Nephron (organoid): ENCODE measurements around the gene LMNTD1.
"Not testable (repeated sequence)": the region's sequence is repeated elsewhere in the genome, so short reads cannot be mapped to it uniquely, and the experiment has no call there.

ENCODE experiments used
- H3K27ac Mint-ChIP-seq, 3 experiments: 2 replicates each; pipeline ENCODE4 v1.8.0; 2020; ENCODE audit warnings: mixed read lengths in 3 of 3, mild to moderate bottlenecking in 2 of 3, moderate library complexity in 1 of 3
- H3K27me3 Mint-ChIP-seq: 2 replicates; pipeline ENCODE4 v1.8.0; 2021; ENCODE audit warnings: low read depth, mild to moderate bottlenecking, moderate library complexity, mixed read lengths
- H3K36me3 Mint-ChIP-seq: 2 replicates; pipeline ENCODE4 v1.8.0; 2020; ENCODE audit warnings: low read depth, mixed read lengths
- H3K4me1 Mint-ChIP-seq: 2 replicates; pipeline ENCODE4 v1.8.0; 2020; ENCODE audit warnings: mixed read lengths
- H3K4me3 Mint-ChIP-seq, 3 experiments: 2 replicates each; pipeline ENCODE4 v1.8.0; 2020; ENCODE audit warnings: mild to moderate bottlenecking in 3 of 3, mixed read lengths in 3 of 3, moderate library complexity in 2 of 3
- H3K9me3 Mint-ChIP-seq: 2 replicates; pipeline ENCODE4 v1.8.0; 2020; ENCODE audit warnings: mixed read lengths
- TF ChIP-seq, protein P1 (sequence below), 3 experiments: fragments of 200-600 bp; sonication (generic); IDR thresholded peaks; one replicate each; pipeline ENCODE4 v1.5.0; 2021; ENCODE audit warnings: antibody characterized with exemption in 3 of 3; ENCODE audit not compliant: unreplicated experiment in 3 of 3

Gene LMNTD1

DNA sequence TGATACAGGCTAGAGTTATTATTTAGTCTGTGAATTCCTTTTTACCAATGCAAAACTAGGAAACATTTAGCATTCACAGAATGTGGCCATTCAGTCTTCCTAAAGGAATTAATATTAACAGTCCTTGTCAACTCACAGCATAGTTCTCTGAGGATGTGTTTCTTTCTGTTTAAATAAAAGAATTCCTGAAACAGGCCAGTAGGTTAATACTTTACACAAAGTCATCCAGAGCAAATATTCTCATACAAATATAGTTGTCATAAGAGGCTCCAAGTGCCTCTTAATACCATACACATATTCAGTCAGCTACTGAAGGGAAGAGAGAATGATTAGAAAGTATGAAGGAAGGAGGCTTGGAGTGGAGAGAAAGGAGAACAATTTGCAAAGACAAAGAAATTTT, 120.1 kb downstream of the LMNTD1 start:
- TF ChIP-seq, protein P1, sequence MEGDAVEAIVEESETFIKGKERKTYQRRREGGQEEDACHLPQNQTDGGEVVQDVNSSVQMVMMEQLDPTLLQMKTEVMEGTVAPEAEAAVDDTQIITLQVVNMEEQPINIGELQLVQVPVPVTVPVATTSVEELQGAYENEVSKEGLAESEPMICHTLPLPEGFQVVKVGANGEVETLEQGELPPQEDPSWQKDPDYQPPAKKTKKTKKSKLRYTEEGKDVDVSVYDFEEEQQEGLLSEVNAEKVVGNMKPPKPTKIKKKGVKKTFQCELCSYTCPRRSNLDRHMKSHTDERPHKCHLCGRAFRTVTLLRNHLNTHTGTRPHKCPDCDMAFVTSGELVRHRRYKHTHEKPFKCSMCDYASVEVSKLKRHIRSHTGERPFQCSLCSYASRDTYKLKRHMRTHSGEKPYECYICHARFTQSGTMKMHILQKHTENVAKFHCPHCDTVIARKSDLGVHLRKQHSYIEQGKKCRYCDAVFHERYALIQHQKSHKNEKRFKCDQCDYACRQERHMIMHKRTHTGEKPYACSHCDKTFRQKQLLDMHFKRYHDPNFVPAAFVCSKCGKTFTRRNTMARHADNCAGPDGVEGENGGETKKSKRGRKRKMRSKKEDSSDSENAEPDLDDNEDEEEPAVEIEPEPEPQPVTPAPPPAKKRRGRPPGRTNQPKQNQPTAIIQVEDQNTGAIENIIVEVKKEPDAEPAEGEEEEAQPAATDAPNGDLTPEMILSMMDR (IDR thresholded peaks at IDR 0.05; ENCODE audit: unreplicated experiment in 3 of 3), result no peak
- peaks cover 32% of the 10 kb centered on the region for H3K4me1 Mint-ChIP-seq
- peak overlapping the region; percentile 3 to 67 (median 45) for H3K27ac Mint-ChIP-seq
- no peak overlapping the region for H3K4me3 Mint-ChIP-seq
- H3K36me3 Mint-ChIP-seq, result no peaks in the 10 kb centered on the region
- no peaks in the 10 kb centered on the region for H3K27me3 Mint-ChIP-seq
- peaks cover 4% of the 10 kb centered on the region for H3K9me3 Mint-ChIP-seq

DNA sequence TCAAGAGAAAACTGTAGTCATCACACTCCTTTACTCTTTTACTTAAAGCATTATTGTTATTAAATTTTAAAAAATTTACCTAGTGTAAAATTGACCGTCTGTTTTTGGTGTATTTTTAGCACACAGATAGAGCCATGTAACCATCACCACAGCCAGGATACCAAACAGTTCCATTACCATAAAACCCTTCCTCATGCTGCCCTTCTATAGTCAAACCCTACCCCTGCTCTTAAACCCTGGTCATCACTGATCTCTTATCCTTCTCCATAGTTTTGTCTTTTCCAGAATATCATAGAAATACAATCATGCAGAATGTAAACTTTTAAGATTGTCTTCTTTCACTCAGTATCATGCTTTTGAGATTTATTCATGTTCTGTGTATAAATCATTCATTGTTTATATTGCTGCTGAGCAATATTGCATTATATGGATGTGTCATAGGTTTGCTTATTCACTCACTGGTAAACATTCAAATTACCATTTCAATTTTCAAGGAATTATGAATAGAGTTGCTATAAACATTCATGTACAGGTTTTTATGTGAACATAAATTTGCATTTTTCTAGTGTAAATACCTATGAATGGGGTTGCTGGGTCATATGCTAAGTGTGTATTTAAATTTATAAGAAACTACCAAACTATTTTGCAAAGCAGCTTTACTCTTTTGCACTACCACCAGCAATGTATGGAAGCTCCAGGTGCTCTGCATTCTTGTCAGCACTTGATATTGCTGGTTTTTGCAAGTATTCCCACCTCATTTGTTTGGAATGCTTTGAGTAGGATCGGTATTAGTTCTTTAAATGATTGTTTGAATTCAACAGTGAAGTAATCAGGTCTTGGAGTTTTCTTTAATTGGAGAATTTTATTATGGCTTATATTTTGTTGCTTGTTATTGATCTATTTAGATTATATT, 125.5 kb downstream of the LMNTD1 start:
- H3K27ac Mint-ChIP-seq, result no peak overlapping the region
- H3K9me3 Mint-ChIP-seq, result peaks cover 4% of the 10 kb centered on the region
- TF ChIP-seq, protein P1 (IDR thresholded peaks at IDR 0.05; ENCODE audit: unreplicated experiment in 3 of 3), result no peak

DNA sequence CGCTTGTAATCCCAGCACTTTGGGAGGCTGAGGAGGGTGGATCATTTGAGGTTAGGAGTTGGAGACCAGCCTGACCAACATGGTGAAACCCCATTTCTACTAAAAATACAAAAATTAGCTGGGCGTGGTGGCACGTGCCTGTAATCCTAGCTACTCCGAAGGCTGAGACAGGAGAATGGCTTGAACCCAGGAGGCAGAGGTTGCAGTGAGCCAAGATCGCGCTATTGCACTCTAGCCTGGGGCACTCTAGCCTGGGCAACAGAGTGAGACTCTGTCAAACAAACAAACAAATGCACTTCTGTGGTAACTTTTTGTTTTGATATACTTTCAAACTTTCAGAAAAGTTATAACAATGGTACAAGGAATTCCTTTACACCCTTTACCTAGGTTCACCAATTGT, 126.3 kb downstream of the LMNTD1 start:
- not testable (repeated sequence) for H3K27ac Mint-ChIP-seq, H3K9me3 Mint-ChIP-seq, H3K27me3 Mint-ChIP-seq, H3K36me3 Mint-ChIP-seq, H3K4me3 Mint-ChIP-seq
- peaks cover 24% of the 10 kb centered on the region for H3K4me1 Mint-ChIP-seq

More for the DNA sequence above, 125.5 kb downstream of the LMNTD1 start:
- no peaks in the 10 kb centered on the region for H3K27me3 Mint-ChIP-seq
- no peak overlapping the region for H3K4me3 Mint-ChIP-seq
- no peaks in the 10 kb centered on the region for H3K36me3 Mint-ChIP-seq
- peaks cover 21% of the 10 kb centered on the region for H3K4me1 Mint-ChIP-seq
